Esophagus squamous epithelium (tissue), 5 donors: ENCODE measurements around the gene FOXR1. TPM values are rescaled to one million over a fixed set of nuclear protein-coding genes. Genes with fewer than 3 reads are reported as not detected.
A peak's percentile ranks its signal among the peaks of the same experiment; 100 is the strongest.
"Not testable (repeated sequence)": the region's sequence is repeated elsewhere in the genome, so short reads cannot be mapped to it uniquely, and the experiment has no call there.

Experiments used
- DNase-seq: peaks from one replicate; lab custom pipeline; 2025; lab: John Stamatoyannopoulos, UW
- H3K27ac ChIP-seq, 4 donors: fragments of 200-600 bp; sonication (generic); one replicate each; pipeline ENCODE4 v1.5.1; 2016 to 2019; ENCODE audit warnings: mild to moderate bottlenecking in 1 of 4
- H3K27me3 ChIP-seq, 4 donors: fragments of 200-600 bp; sonication (generic); 1 replicate in 3 of 4; 2 replicates in 1 of 4; pipeline versions ENCODE4 v1.5.1 to v1.6.0; 2017 to 2021; ENCODE audit warnings: antibody characterized with exemption in 1 of 4
- H3K36me3 ChIP-seq, 3 donors: fragments of 200-600 bp; sonication (generic); one replicate each; pipeline ENCODE4 v1.5.1; 2016 to 2019
- H3K4me1 ChIP-seq, 3 donors: fragments of 200-600 bp; sonication (generic); one replicate each; pipeline ENCODE4 v1.5.1; 2017 to 2019
- H3K4me3 ChIP-seq, 4 donors: fragments of 200-600 bp; sonication (generic); 1 replicate in 3 of 4; 2 replicates in 1 of 4; pipeline ENCODE4 v1.5.1; 2016 to 2019; ENCODE audit warnings: mild to moderate bottlenecking in 2 of 4, moderate library complexity in 1 of 4
- H3K9me3 ChIP-seq, 3 donors: fragments of 200-600 bp; sonication (generic); one replicate each; pipeline ENCODE4 v1.5.1; 2016 to 2019
- POLR2A ChIP-seq, 4 donors: fragments of 450-650 bp; IDR thresholded peaks; one replicate each; pipeline ENCODE4 v1.6.1; 2017; ENCODE audit warnings: antibody characterized with exemption in 4 of 4, mild to moderate bottlenecking in 4 of 4, moderate library complexity in 3 of 4
- WGBS, 2 donors: methylation state at CpG; one replicate each; pipeline ENCODE4 v1.1.5; 2018; 5-methylcytosine and 5-hydroxymethylcytosine counted together
- intact Hi-C: fragments of 100-400 bp; cut with DNase I; formaldehyde crosslinking; loops from one replicate; pipeline ENCODE4 v1.15.0; 2022
- total RNA-seq, 4 donors: library from RNA; depleted of rRNA; stranded (reverse); fragments of >200 nt; gene quantifications; one replicate each; pipeline ENCODE4 v1.1.0, GENCODE V29; 2016
- TF ChIP-seq, protein P1 (sequence below), 6 experiments: fragments of 450-650 bp in 4 of 6; fragments of 200-600 bp in 2 of 6; sonication (generic) in 2 of 6; IDR thresholded peaks; one replicate each; pipeline ENCODE4 v1.5.1; 2016 to 2019; ENCODE audit warnings: antibody characterized with exemption in 6 of 6, mild to moderate bottlenecking in 4 of 6, moderate library complexity in 4 of 6
- donor health status: DM: yes; HTN: yes; CAD: no.

FOXR1 gene
- total RNA-seq, 4 donors from 2014 or later, result not detected

DNA sequence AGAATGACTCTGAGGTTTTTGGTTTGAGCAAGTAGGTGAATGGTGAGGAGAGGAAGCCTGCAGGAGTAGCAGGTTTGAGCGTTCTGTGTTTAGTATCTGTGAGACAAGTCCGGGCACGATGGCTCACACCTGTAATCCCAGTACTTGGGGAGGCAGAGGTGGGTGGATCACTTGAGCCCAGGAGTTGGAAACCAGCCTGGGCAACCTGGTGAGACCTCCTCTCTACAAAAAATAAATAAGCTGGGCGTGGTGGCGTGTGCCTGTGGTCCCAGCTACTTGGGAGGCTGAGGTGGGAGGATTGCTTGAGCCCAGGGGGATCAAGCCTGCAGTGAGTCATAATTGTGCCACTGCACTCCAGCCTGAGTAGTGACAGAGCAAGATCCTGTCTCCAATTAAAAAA lies 16.7 kb downstream of the FOXR1 start:
- intact Hi-C loops, result no loop called here
- H3K9me3 ChIP-seq, result no peaks in the 10 kb centered on the region
- no peaks in the 10 kb centered on the region for H3K36me3 ChIP-seq
- TF ChIP-seq POLR2A (IDR thresholded peaks at IDR 0.05), result no peak
- TF ChIP-seq, protein P1, sequence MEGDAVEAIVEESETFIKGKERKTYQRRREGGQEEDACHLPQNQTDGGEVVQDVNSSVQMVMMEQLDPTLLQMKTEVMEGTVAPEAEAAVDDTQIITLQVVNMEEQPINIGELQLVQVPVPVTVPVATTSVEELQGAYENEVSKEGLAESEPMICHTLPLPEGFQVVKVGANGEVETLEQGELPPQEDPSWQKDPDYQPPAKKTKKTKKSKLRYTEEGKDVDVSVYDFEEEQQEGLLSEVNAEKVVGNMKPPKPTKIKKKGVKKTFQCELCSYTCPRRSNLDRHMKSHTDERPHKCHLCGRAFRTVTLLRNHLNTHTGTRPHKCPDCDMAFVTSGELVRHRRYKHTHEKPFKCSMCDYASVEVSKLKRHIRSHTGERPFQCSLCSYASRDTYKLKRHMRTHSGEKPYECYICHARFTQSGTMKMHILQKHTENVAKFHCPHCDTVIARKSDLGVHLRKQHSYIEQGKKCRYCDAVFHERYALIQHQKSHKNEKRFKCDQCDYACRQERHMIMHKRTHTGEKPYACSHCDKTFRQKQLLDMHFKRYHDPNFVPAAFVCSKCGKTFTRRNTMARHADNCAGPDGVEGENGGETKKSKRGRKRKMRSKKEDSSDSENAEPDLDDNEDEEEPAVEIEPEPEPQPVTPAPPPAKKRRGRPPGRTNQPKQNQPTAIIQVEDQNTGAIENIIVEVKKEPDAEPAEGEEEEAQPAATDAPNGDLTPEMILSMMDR (IDR thresholded peaks at IDR 0.05), result no peak
- peak overlapping the region in 3 of 4 donors; percentile 57 to 83 (median 81) for H3K27ac ChIP-seq
- WGBS, 2 donors, result 25 to 53% methylated on average over 5 of the region's 5 CpGs
- no peaks in the 10 kb centered on the region for H3K27me3 ChIP-seq
- peaks cover 0 to 15% (median 0%) of the 10 kb centered on the region in 3 donors for H3K4me1 ChIP-seq
- no peak overlapping the region for H3K4me3 ChIP-seq
- DNase-seq, result no peak

DNA sequence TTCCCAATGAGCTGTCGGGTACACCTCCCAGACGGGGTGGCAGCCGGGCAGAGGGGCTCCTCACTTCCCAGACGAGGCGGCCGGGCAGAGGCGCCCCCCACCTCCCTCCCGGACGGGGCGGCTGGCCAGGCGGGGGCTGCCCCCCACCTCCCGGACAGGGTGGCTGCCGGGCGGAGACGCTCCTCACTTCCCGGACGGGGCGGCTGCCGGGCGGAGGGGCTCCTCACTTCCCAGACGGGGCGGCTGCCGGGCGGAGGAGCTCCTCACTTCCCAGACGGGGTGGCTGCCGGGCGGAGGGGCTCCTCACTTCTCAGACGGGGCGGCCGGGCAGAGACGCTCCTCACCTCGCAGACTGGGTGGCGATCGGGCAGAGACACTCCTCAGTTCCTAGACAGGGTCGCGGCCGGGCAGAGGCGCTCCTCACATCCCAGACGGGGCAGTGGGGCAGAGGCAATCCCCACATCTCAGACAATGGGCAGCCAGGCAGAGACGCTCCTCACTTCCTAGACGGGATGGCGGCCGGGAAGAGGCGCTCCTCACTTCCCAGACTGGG lies 20.0 kb downstream of the FOXR1 start:
- intact Hi-C loops, result not testable (repeated sequence)

DNA sequence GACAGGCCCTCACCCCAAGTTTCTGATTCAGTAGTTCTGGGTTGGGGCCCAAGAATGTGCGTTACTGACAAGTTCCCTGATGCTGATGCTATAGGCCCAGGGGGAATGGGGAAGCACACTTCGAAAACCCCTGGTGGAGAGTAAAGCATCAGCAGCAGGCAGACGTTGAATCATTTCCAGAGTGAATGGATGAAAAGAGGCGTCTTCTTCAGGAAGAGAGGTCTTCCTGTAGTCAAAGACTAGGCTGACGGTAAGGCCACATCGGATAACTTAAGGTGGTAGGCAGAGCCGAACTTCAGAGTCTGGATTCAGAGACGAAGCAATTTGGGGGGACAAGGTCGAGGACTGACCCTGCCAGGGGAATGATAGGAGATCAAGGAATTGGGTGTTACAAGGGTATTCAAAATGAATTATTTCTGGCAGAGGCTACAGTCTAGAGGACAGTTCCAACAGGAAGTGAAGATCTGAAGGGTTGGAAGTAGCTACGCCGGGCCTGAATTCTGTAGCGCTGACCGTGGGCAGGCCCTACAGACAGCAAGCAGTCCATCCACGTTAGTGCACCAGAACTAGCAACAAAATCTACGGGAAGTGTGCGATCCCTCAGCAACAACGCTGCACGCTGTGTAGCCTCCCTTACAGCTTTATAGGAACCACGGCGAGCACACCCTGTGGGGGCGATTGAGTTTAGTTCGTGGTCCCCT lies 25.5 kb downstream of the FOXR1 start:
- Histone ChIP-seq H3K27me3 (no peaks in the 10 kb centered on the region), H3K4me1 (peaks cover 6 to 34% (median 23%) of the 10 kb centered on the region in 3 donors), H3K9me3 (no peaks in the 10 kb centered on the region), H3K4me3 (peak overlapping the region; percentile 67 to 82 (median 78)), H3K36me3 (peaks cover 0 to 29% (median 7%) of the 10 kb centered on the region in 3 donors), H3K27ac (peak overlapping the region; percentile 87 to 91 (median 88))
- intact Hi-C loops, result no loop called here
- WGBS, 2 donors, result 9 to 12% methylated on average over 20 to 22 of the region's 22 CpGs
- TF ChIP-seq POLR2A (IDR thresholded peaks at IDR 0.05), result no peak
- TF ChIP-seq, protein P1 (IDR thresholded peaks at IDR 0.05), result peak in 2 of 6 experiments; percentile 34 to 40
- DNase-seq, result no peak

More for the DNA sequence above, 20.0 kb downstream of the FOXR1 start:
- H3K4me3 ChIP-seq, H3K9me3 ChIP-seq, DNase-seq, H3K27ac ChIP-seq, H3K27me3 ChIP-seq, H3K36me3 ChIP-seq: not testable (repeated sequence)
- H3K4me1 ChIP-seq, result peaks cover 0 to 18% (median 5%) of the 10 kb centered on the region in 3 donors
- whole genome bisulfite sequencing, 2 donors, result no CpG with 5 or more reads among the region's 44 CpGs

DNA sequence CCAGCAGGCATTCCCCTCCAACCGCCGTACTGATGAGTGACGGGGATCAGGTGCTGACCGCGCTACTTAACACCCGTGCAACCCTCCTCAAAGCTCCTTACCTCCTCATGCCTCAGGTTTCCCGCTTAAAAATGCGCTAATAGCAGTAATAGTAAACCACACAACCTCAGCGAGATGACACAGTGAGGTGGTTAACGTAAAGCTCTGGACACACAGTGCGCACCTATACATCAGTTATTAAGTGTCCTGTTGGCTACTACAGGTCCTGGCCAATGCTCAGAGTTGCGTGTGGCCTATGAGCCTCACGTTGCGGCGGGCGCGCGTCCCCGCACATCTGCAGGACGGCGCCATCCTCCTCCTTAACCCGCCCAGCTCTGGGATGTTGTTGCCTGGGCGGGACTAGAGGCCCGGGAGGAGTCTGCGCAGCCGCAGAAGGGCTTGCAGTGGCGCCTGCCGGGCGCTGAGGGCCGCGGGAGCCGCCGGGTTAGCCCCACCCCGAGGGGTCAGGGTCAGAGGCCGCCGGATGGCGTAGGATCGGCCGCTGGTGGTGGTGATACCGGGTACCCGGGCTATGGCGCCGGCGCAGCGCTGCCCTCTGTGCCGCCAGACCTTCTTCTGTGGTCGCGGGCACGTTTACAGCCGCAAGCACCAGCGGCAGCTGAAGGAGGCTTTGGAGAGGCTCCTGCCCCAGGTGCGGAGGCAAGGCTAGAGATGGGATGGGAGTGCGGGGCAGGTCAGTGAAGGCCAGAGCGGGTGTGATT lies 26.2 kb downstream of the FOXR1 start, which contains the start of gene CENATAC:
TSS of gene CENATAC (plus strand) at position 512 of the 761 bp plus-strand sequence. CDS start at position 572, 60 bp downstream.
- Histone ChIP-seq H3K36me3 (peaks cover 0 to 36% (median 7%) of the 10 kb centered on the region in 3 donors), H3K27me3 (no peaks in the 10 kb centered on the region), H3K4me3 (peak within 1 kb of the TSS; percentile 67 to 82 (median 78)), H3K27ac (peak within 1 kb of the TSS; percentile 87 to 91 (median 88)), H3K4me1 (peaks cover 6 to 34% (median 23%) of the 10 kb centered on the region in 3 donors), H3K9me3 (no peaks in the 10 kb centered on the region)
- DNase-seq, result peak; percentile 51
- intact Hi-C loops, result no loop called here
- TF ChIP-seq, protein P1 (IDR thresholded peaks at IDR 0.05), result peak in 2 of 6 experiments; percentile 8 to 40
- peak in 3 of 4 donors; percentile 68 to 85 (median 80) for TF ChIP-seq POLR2A (IDR thresholded peaks at IDR 0.05)
- 0% methylated on average over 10 to 14 of the region's 54 CpGs for WGBS, 2 donors

DNA sequence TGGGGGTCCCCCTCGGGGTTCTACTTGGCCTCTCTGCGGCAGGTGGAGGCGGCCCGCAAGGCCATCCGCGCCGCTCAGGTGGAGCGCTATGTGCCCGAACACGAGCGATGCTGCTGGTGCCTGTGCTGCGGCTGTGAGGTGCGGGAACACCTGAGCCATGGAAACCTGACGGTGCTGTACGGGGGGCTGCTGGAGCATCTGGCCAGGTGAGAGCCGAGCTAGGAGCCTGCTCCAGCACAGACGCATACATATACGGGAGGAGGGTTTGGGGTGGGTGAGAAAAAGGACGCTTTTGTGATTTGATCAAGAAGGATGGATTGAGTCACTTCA lies 26.8 kb downstream of the FOXR1 start:
- Histone ChIP-seq H3K4me3 (peak overlapping the region; percentile 67 to 82 (median 78)), H3K36me3 (peaks cover 0 to 42% (median 7%) of the 10 kb centered on the region in 3 donors), H3K9me3 (no peaks in the 10 kb centered on the region), H3K4me1 (peaks cover 6 to 34% (median 23%) of the 10 kb centered on the region in 3 donors), H3K27ac (peak overlapping the region; percentile 87 to 91 (median 88)), H3K27me3 (no peaks in the 10 kb centered on the region)
- no peak for DNase-seq
- intact Hi-C loops, result no loop called here
- WGBS, 2 donors, result 2 to 20% methylated on average over 1 to 5 of the region's 19 CpGs
- TF ChIP-seq, protein P1 (IDR thresholded peaks at IDR 0.05), result no peak
- no peak for TF ChIP-seq POLR2A (IDR thresholded peaks at IDR 0.05)
